ENCODE measurements around the gene VPS39. TPM values are rescaled to one million over a fixed set of nuclear protein-coding genes. Genes with fewer than 3 reads are reported as not detected.
A peak's percentile ranks its signal among the peaks of the same experiment; 100 is the strongest.

VPS39 gene
- total RNA-seq, 1 donor from 2014 or later, result 29.0 TPM

GRCh38 chr15:42157981-42158765 is 49.9 kb downstream of the VPS39 start:
- no peak for ATAC-seq

DNA sequence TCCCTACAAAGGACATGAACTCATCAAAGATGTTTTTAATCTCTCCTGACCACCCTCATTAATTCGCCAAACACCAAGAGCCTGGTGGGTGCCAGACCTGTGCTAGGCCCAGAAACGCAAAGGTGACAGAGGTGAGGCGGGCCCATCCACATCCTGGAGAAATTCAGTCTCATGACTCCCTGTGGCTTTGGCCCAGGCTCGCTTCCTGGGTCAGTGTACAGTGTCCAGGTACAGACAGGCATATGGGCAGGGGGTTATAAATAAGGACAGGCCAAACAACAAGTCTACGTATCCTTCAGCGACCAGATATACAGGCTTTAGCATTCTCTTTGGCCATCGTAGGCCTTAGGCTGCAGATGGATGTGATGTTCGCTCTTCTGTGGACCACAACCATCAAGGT is 50.7 kb downstream of the VPS39 start:
- no peak for ATAC-seq

DNA sequence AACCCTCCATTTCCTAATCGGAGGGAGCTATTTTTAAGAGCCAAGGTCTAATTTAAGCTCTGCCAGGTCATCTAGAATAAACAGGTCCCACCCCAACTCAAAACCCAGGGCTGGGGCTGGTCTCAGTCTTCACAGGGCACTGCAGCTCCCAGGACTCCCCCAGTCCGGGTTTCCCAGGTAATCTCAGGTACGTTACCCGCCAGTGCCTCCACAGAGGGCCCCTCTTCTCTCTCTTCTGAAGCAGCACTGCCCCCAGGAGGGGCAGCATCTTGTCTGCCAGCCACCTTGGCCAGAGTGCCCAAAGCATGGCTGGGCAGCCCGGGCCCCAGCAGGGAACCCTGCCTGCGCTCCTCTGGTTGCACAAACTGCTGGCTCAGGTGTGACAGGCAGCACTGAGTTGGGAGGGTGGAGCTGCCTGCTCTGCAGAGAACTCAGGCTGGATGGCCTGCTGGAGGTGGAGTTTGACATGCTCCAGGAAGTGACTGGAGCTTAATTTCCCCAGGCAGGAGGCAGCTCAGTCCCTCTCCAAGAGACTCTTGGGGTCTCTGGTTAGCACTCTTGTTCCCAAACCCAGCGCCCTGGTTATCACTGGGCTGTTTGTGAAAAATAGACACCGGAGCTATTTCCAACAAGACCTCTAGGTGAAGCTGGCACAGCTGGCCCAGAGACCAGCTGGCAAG is 51.7 kb downstream of the VPS39 start, which contains the start of gene PLA2G4F:
Gene PLA2G4F, minus strand, starts transcription at position 394 of the 680 bp plus-strand sequence. Its CDS starts 87 bp downstream, at position 307.
- peak; percentile 68 for ATAC-seq

DNA sequence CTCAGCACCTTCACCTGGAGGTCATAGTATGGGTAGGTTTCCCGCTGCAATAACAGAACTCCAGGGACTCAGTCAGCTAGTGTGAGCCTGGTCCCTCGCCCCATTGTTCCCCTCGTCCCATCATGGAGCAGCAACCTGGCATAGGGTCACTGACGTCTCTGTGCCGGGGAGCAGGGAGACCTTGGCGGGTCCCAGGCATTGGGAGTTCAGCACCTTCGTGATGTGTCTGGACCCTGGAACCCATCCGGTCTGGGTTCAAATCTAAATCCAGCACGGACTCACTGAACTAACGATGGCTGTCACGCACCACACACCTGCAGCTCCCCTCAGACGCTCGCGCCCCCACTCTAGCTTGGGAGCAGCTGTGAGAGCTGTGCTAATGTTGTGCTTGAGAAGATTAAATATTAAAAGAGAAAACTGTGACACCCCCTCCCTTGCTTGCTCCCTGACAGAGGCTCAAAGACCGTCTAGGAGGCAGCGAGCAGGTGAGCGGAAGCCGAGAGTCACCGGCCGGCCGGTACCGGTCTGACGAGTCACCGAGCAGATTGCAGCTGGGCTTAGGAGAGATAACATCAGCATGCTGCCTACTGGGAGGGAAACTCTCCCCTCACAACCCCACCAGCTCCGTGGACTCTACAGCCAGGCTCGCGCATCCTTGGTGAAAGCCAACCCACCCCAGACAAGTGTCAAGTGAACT is 52.4 kb downstream of the VPS39 start:
- peak; percentile 38 for ATAC-seq

- ATAC-seq, result no peak
Observed at GRCh38 chr15:42154956-42155355, 53.1 kb downstream of the VPS39 start.

GRCh38 chr15:42154212-42154941 is 53.7 kb downstream of the VPS39 start:
- peak; percentile 35 for ATAC-seq

DNA sequence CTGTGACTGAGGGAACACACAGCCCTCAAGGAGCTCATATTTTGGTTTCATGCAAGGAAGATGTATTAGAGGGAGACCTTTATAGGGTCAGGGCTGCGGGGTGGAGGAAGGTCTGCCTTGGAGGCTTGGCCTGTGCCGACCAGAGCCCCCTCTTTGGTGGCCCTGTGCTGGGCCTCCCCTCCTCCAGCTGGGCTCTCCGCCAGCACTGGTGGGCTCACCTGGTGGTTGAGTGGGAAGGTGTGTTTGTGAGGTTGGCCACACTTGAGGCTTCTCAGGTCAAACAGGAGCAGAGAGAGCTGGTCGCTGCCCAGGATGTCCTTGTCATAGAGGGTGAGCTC is 54.3 kb downstream of the VPS39 start:
- ATAC-seq, result no peak

DNA sequence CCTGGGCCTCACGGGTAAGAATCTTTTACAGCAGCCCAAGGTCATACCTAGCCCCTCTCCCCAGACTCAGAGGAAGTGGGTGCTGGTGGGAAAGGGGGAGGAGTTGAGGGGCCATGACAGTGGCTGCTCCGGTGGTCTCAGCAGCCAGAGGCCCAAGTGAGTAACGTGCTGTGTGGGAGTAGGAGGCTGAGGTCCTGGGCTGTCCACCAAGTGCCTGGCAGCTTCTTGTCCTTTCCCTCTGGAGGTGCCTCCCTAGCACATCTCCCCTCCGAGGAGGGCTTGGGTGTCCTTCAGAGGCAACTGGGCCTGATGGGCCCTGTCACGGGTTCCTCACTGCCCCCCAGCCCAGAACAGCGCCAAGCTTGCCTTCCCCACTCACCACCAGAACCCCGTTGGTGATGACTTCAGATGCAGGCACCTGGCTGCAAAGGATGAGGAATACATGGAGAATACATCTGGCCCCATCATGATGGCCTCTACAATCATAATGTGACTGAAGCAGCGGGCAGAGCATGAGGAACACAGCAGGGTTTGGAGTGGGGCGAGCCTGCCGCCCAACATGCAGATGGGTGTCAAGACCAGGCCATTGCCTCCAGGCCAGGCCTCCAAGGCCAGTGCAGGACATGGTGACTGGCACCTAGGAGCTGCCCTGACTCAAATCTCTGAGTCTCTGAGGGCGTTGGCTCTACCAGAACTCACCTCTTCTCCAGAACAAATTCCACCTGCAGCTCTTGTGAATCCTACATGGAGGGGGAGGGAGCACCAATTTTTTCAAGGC is 55.0 kb downstream of the VPS39 start:
- ATAC-seq, result no peak

- ATAC-seq, result peak; percentile 70
Observed at GRCh38 chr15:42152196-42152920, 55.7 kb downstream of the VPS39 start.

DNA sequence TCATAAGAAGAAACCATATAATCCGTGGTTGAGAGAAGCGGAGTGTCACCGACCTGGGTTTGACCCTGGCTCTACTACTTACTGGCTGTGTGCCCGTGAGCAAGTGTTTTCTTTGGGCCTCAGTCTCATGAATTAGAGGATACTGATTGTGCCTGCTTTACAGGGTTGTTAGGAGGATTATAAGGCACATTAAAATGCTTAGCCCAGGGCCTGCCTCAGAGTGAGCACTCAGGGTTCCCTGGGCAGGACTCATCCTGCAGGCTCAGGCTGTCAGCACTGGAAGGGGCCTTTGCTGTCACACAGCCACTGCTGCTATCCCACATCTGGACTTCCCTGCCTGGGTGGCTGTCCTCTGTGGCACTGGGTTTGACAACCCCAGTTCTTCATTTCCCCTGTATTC is 56.4 kb downstream of the VPS39 start:
- peak; percentile 45 for ATAC-seq

DNA sequence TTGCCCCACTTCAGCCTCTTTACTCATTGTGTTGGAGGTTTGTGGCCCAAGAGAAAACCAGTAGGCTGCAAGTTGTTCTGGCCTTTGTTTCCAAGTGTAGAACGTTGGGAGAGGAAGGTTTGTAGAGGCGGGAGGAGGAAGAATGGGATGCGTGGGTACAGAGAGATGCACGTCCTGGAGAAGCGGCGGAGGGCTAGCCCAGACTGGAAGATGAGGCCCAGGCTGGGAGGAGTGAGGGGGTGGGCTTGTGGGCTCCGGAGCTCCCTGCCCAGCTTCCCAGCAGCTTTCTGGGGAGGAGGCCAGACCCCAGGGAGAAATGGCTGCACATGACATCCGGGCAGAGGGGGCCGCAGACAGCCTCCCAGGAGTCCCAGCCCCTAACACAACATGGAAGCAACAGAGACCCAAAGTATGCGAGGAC is 57.0 kb downstream of the VPS39 start:
- no peak for ATAC-seq

- no peak for ATAC-seq
Observed at GRCh38 chr15:42150219-42150970, 57.7 kb downstream of the VPS39 start.

DNA sequence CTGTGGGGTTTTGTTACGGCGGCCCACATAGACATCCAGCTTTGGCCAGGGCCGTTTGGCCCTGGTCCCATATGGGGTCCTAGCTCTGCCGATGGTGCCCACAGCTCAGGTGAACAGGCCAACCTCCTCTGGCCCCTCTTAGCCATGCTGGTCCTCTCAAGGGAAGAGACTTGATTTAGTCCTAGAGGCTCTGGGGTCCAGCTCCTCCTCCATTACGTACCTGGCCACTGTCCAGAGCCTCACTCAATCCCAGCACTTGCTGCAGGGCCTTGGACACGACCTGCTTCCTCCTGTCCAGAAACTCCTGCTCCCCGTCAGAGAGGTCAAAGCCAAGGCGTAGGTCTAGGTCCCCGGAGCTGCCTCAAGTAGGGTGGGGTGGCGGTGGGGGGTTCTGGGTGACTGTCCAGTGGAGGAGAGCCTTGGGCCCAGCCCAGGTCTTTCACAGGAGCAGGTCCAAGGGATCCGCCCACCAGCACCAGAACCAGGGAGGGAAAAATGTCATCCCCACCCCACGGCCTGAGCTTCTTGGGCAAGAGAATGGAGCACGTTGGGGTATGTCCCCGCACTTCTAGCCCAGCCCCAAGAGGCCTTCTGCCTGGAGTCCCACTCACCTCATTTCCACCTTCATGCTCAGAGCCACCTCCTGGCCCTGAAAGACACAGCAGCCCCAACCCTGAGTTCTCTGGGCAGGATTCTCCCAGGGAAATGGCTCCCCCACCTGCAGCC is 58.4 kb downstream of the VPS39 start:
- ATAC-seq, result no peak

- no peak for ATAC-seq
Observed at GRCh38 chr15:42148808-42149492, 59.2 kb downstream of the VPS39 start.

DNA sequence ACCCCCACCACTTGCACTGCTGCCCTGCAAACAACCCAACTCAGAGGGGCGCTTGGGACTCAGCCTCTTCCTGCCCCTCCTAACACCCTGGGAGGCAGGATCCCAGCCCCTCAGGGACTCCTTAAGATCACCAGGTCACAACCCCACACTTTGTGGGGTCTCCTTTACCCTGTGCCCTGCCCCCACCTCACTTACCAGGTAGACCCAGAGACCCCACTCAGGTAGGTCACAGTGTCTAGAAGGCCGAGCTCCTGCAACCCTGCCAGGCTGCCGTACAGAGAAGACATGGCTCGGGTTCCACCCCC is 60.7 kb downstream of the VPS39 start:
- no peak for ATAC-seq

GRCh38 chr15:42146551-42147430 is 61.3 kb downstream of the VPS39 start:
- no peak for ATAC-seq

GRCh38 chr15:42145546-42146455 is 62.3 kb downstream of the VPS39 start:
- no peak for ATAC-seq
